ENCODE data around the gene TRPM5. TPM values are rescaled to one million over a fixed set of nuclear protein-coding genes. Genes with fewer than 3 reads are reported as not detected.

TRPM5 gene
- total RNA-seq, 4 donors from 2014 or later: not detected

GRCh38 chr11:2412323-2412722 lies 32.0 kb downstream of the TRPM5 start:
- H3K36me3 ChIP-seq: no peaks in the 10 kb centered on the region
- H3K4me3 ChIP-seq: no peak overlapping the region
- no peak overlapping the region for H3K27ac ChIP-seq
- TF ChIP-seq EP300 (IDR thresholded peaks at IDR 0.05) (no peak), POLR2A (IDR thresholded peaks at IDR 0.05) (no peak)
- TF ChIP-seq, protein P1, sequence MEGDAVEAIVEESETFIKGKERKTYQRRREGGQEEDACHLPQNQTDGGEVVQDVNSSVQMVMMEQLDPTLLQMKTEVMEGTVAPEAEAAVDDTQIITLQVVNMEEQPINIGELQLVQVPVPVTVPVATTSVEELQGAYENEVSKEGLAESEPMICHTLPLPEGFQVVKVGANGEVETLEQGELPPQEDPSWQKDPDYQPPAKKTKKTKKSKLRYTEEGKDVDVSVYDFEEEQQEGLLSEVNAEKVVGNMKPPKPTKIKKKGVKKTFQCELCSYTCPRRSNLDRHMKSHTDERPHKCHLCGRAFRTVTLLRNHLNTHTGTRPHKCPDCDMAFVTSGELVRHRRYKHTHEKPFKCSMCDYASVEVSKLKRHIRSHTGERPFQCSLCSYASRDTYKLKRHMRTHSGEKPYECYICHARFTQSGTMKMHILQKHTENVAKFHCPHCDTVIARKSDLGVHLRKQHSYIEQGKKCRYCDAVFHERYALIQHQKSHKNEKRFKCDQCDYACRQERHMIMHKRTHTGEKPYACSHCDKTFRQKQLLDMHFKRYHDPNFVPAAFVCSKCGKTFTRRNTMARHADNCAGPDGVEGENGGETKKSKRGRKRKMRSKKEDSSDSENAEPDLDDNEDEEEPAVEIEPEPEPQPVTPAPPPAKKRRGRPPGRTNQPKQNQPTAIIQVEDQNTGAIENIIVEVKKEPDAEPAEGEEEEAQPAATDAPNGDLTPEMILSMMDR (IDR thresholded peaks at IDR 0.05): no peak
- H3K9me3 ChIP-seq: no peaks in the 10 kb centered on the region
- no peaks in the 10 kb centered on the region for H3K27me3 ChIP-seq
- 77 to 83% methylated on average over 2 to 5 of the region's 6 CpGs for WGBS, 2 donors
- no peak for DNase-seq (ENCODE audit: low spot score in 2 of 2)
- H3K4me1 ChIP-seq: peaks cover 0 to 9% (median 2%) of the 10 kb centered on the region in 4 donors

GRCh38 chr11:2411446-2412305 lies 32.6 kb downstream of the TRPM5 start:
- Histone ChIP-seq H3K4me3 (no peak overlapping the region), H3K27ac (no peak overlapping the region), H3K36me3 (no peaks in the 10 kb centered on the region), H3K9me3 (no peaks in the 10 kb centered on the region), H3K27me3 (no peaks in the 10 kb centered on the region), H3K4me1 (peaks cover 0 to 9% (median 2%) of the 10 kb centered on the region in 4 donors)
- TF ChIP-seq, protein P1 (IDR thresholded peaks at IDR 0.05): no peak
- TF ChIP-seq EP300 (IDR thresholded peaks at IDR 0.05) (no peak), POLR2A (IDR thresholded peaks at IDR 0.05) (no peak)
- DNase-seq (ENCODE audit: low spot score in 2 of 2): no peak
- 83 to 89% methylated on average over 25 to 28 of the region's 30 CpGs for WGBS, 2 donors

GRCh38 chr11:2410616-2411015 lies 33.7 kb downstream of the TRPM5 start:
- no peak for DNase-seq (ENCODE audit: low spot score in 2 of 2)
- TF ChIP-seq, protein P1 (IDR thresholded peaks at IDR 0.05): no peak
- TF ChIP-seq POLR2A (IDR thresholded peaks at IDR 0.05): no peak
- TF ChIP-seq EP300 (IDR thresholded peaks at IDR 0.05): no peak
- H3K4me3 ChIP-seq: no peak overlapping the region
- H3K27me3 ChIP-seq: no peaks in the 10 kb centered on the region
- peaks cover 0 to 1% (median 0%) of the 10 kb centered on the region in 3 donors for H3K36me3 ChIP-seq
- peaks cover 0 to 9% (median 2%) of the 10 kb centered on the region in 4 donors for H3K4me1 ChIP-seq
- H3K27ac ChIP-seq: no peak overlapping the region
- no peaks in the 10 kb centered on the region for H3K9me3 ChIP-seq
- WGBS, 2 donors: 65% methylated on average over 4 to 6 of the region's 9 CpGs

GRCh38 chr11:2409611-2410468 lies 34.5 kb downstream of the TRPM5 start:
- Histone ChIP-seq H3K27ac (no peak overlapping the region), H3K4me3 (no peak overlapping the region), H3K9me3 (no peaks in the 10 kb centered on the region), H3K27me3 (no peaks in the 10 kb centered on the region), H3K4me1 (peaks cover 0 to 9% (median 2%) of the 10 kb centered on the region in 4 donors), H3K36me3 (peaks cover 0 to 9% (median 0%) of the 10 kb centered on the region in 3 donors)
- no peak for DNase-seq (ENCODE audit: low spot score in 2 of 2)
- 28 to 36% methylated on average over 20 to 35 of the region's 42 CpGs for WGBS, 2 donors
- TF ChIP-seq POLR2A (IDR thresholded peaks at IDR 0.05): no peak
- TF ChIP-seq, protein P1 (IDR thresholded peaks at IDR 0.05): no peak
- TF ChIP-seq EP300 (IDR thresholded peaks at IDR 0.05): no peak
